Ovary (tissue), 3 donors: ENCODE data around the gene SLC12A5.

Experiments used
- CTCF ChIP-seq, 3 donors: fragments of 450-650 bp in 2 of 3; fragments of 200-600 bp in 1 of 3; IDR thresholded peaks; one replicate each; pipeline versions ENCODE4 v1.5.1 to v1.8.0; 2016 to 2022; ENCODE audit warnings: antibody characterized with exemption in 3 of 3, mild to moderate bottlenecking in 1 of 3
- POLR2A ChIP-seq: fragments of 450-650 bp; IDR thresholded peaks from one replicate; pipeline ENCODE4 v1.6.1; 2017; ENCODE audit warnings: antibody characterized with exemption, mild to moderate bottlenecking, moderate library complexity
- donor health status: DM: no; HTN: no; CAD: no.

GRCh38 chr20:46047821-46048220 is 18.8 kb downstream of the SLC12A5 start:
- TF ChIP-seq POLR2A (no peak), CTCF (IDR thresholded peaks at IDR 0.05) (no peak)
